Amniotic stem cell (primary cell): ENCODE data around the gene LVRN.
A peak's percentile ranks its signal among the peaks of the same experiment; 100 is the strongest.
"Not testable (repeated sequence)": the region's sequence is repeated elsewhere in the genome, so short reads cannot be mapped to it uniquely, and the experiment has no call there.

Experiments used
- DNase-seq: peaks from one replicate; lab custom pipeline; 2025; lab: John Stamatoyannopoulos, UW

LVRN gene

GRCh38 chr5:115962239-115962564 is at the start of gene LVRN:
Gene LVRN (plus strand): TSS chr5:115962475. CDS start chr5:115962618, 143 bp downstream.
- DNase-seq, result no peak

- DNase-seq, result not testable (repeated sequence)
Measured at GRCh38 chr5:115913623-115914400, 48.5 kb upstream of the LVRN start.

- DNase-seq, result no peak
Measured at GRCh38 chr5:115920171-115920725, 42.0 kb upstream of the LVRN start.

GRCh38 chr5:115928578-115929407 is 33.5 kb upstream of the LVRN start:
- not testable (repeated sequence) for DNase-seq

- not testable (repeated sequence) for DNase-seq
Measured at GRCh38 chr5:115930171-115930570, 32.1 kb upstream of the LVRN start.

- DNase-seq, result no peak
Measured at GRCh38 chr5:115930630-115931337, 31.5 kb upstream of the LVRN start.

DNA sequence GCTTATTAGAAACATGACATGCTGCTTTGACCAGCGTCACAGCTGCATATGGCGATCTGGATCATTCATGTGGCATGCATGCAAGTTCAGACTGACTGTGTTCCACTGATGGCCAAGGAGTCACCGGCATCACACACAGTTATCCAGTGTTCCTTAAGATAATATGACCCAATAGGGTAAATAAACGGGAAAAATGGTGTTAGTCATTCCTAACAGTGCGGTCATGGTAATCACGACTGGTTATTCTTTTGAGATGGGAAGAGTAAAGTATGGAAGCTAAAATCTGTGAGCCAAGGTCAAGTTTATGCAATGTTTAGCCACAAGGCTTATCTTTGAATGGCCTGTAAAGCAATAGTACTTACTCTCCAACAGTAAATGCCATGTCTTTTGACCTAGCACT is 29.3 kb upstream of the LVRN start:
- DNase-seq, result no peak

- no peak for DNase-seq
Measured at GRCh38 chr5:115934388-115934974, 27.8 kb upstream of the LVRN start.

- DNase-seq, result no peak
Measured at GRCh38 chr5:115936031-115936430, 26.2 kb upstream of the LVRN start.

GRCh38 chr5:115939059-115939458 is 23.2 kb upstream of the LVRN start:
- no peak for DNase-seq

- DNase-seq, result no peak
Measured at GRCh38 chr5:115940080-115940810, 22.0 kb upstream of the LVRN start.

GRCh38 chr5:115941051-115941675 is 21.1 kb upstream of the LVRN start:
- peak; percentile 83 for DNase-seq

- no peak for DNase-seq
Measured at GRCh38 chr5:115944501-115944900, 17.8 kb upstream of the LVRN start.

GRCh38 chr5:115946655-115947054 is 15.6 kb upstream of the LVRN start:
- DNase-seq, result no peak

DNA sequence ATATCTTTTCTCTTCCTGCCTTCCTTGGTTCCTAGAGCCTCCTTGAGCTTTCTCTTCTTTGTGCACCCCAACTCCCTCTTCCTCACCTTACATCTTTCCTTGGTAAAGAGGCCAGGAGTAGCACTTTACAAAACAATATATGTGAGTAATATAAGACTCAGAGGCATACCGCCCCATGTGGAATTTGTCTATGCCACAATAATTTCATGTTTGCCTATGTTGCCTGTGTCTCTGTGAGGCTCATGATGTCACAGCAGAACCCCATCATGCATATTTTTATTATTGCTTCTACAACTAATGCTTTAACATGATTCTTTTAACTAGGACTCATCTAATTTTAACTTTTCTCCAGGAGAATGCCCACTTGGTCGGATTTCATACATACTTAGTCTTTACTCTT is 15.0 kb upstream of the LVRN start:
- no peak for DNase-seq

DNA sequence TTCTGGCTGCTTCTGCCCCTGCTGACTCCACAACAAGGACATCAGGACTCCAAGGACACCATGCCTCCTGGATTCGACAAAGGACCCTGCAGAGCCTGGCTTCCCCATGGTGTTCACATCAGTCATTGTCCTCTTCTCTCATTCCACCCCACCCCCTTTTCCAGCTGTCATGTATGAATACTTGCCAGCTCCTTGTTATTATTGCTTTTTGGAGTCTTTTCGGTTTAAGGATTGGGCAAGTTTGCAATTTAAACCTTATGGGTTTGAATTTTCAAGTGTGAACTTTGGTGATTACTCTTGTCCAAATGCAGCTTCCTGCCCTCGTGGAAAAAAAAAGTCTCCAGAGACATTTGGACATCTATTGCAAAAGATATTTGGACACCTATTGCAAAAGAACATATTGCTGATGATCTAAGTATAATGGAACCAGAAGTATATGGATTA is 14.2 kb upstream of the LVRN start:
- DNase-seq, result no peak

DNA sequence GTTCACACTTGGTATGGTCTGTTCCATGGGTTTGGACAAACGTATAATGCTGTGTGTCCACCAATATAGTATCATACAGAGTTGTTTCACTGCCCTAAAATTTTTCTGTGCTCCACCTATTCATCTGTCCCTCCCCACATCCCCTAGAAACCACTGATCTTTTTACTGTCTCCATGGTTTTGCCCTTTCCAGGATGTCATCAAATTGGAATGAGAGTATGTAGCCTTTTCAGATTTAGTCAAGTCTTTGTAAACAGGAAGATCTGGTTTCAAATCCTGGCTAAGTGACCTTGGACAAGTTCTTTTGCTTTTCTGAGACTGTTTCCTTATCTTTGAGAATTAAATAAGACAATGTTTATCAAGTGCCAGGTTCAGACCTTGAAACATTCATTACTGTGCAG is 13.2 kb upstream of the LVRN start:
- no peak for DNase-seq

DNA sequence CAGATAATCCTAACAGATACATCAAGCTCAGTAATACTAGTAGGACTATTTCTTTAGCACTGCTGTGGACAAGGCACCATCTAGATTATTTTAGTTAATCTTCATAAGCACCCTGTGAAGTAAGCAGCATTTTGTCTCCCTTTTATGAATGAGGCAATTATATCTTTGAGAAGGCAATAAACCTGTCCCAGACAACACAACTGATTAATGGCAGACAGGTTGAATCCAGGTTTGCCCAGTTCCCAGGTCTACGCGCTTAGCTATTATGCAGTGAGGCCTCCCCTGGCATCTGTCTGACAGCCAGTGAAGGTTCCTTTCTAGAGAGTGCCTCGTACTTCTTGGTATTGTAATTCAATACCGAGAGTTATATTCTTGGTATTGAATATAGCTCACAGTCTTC is 9.7 kb upstream of the LVRN start:
- DNase-seq, result no peak

GRCh38 chr5:115954144-115954543 is 8.1 kb upstream of the LVRN start:
- DNase-seq, result no peak

DNA sequence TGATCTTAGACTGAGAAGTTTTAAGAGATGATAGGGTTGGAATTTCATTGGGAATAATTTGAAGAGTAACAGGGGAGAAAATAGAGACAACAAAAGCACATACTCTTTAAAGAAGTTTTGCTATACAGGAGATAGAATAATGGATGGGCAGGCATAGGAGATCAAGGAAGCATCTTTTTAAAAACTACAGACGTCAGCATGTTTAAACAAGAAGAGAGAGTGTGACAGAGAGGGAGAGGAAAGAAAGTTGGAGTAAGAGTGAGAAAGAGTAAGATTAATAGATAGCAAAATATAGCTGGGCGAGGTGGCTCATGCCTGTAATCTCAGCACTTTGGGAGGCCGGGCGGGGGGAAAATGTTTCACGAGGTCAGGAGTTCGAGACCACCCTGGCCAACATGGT is 5.3 kb upstream of the LVRN start:
- no peak for DNase-seq
